Kidney capillary endothelial cell (primary cell): ENCODE results near the gene SOX12.

Source experiments
- DNase-seq: peaks from one replicate; pipeline ENCODE4 v3.0.0-alpha.2; 2018; ENCODE audit warnings: low spot score

SOX12 gene

GRCh38 chr20:325045-325888, at the start of gene SOX12:
Gene SOX12, plus strand, starts transcription at chr20:325552. Its CDS starts 373 bp downstream, at chr20:325925.
- peak; percentile 87 for DNase-seq

- DNase-seq = no peak
Measured at GRCh38 chr20:275791-276190, 49.6 kb upstream of the SOX12 start.

GRCh38 chr20:276620-277495, 48.5 kb upstream of the SOX12 start:
- DNase-seq = no peak

- no peak for DNase-seq
Measured at GRCh38 chr20:277496-277781, 47.9 kb upstream of the SOX12 start.

- no peak for DNase-seq
Measured at GRCh38 chr20:278181-278580, 47.2 kb upstream of the SOX12 start.

GRCh38 chr20:278607-279571, 46.5 kb upstream of the SOX12 start:
- no peak for DNase-seq

GRCh38 chr20:284172-284571, 41.2 kb upstream of the SOX12 start:
- no peak for DNase-seq

GRCh38 chr20:286508-286907, 38.8 kb upstream of the SOX12 start:
- no peak for DNase-seq

GRCh38 chr20:288956-289692, 36.2 kb upstream of the SOX12 start:
- no peak for DNase-seq

GRCh38 chr20:289693-290083, 35.7 kb upstream of the SOX12 start:
- DNase-seq = no peak

- DNase-seq = peak; percentile 87
Measured at GRCh38 chr20:290084-290831, 35.1 kb upstream of the SOX12 start, which contains the start of gene C20orf96. Gene C20orf96, minus strand, starts transcription at chr20:290750. Its CDS starts 140 bp downstream, at chr20:290610.

GRCh38 chr20:294602-295001, 30.8 kb upstream of the SOX12 start:
- DNase-seq = no peak

- no peak for DNase-seq
Measured at GRCh38 chr20:295804-296203, 29.5 kb upstream of the SOX12 start.

- peak; percentile 59 for DNase-seq
Measured at GRCh38 chr20:297098-297924, 28.0 kb upstream of the SOX12 start, which contains the start of gene ZCCHC3. Gene ZCCHC3, plus strand, starts transcription at chr20:297570. Its CDS starts 17 bp downstream, at chr20:297587.

GRCh38 chr20:297925-298775, 27.2 kb upstream of the SOX12 start:
- peak; percentile 39 for DNase-seq

GRCh38 chr20:298776-299391, 26.5 kb upstream of the SOX12 start:
- no peak for DNase-seq

- no peak for DNase-seq
Measured at GRCh38 chr20:300345-300990, 24.9 kb upstream of the SOX12 start.
